ENCODE data around the gene KDELR1. TPM values are rescaled to one million over a fixed set of nuclear protein-coding genes. Genes with fewer than 3 reads are reported as not detected.
"Not testable (repeated sequence)": the region's sequence is repeated elsewhere in the genome, so short reads cannot be mapped to it uniquely, and the experiment has no call there.

KDELR1 gene
- total and polyA plus RNA-seq, 9 of the 15 experiments (the other 6 are each of a cell fraction or from before 2014, with no cell fraction given): 6.1 to 165 (median 58.5) TPM

- no peak for TF ChIP-seq ZNF707 (CRISPR knock-in tag; conservative IDR thresholded peaks at IDR 0.05)
- TF ChIP-seq HSF4 (CRISPR knock-in tag; IDR thresholded peaks at IDR 0.05; ENCODE audit: borderline replicate concordance): no peak
Observed at GRCh38 chr19:48392860-48393558, 1.7 kb upstream of the KDELR1 start (continued).

GRCh38 chr19:48392006-48392344 is 624 bp upstream of the KDELR1 start:
- DNase-seq (ENCODE audit: extremely low read depth in 1 of 4, low spot score in 3 of 4); H3K27me3 ChIP-seq (ENCODE audit: control insufficient read depth in 2 of 2, insufficient read depth in 2 of 2, low read length in 2 of 2); in situ Hi-C loops (cut with MboI); H3K4me3 ChIP-seq; H4K20me1 ChIP-seq (replicated peaks; ENCODE audit: control insufficient read depth, insufficient read depth, low read length); ATAC-seq; H3K9me1 ChIP-seq (ENCODE audit: control insufficient read depth, insufficient read depth, low read length); FAIRE-seq; BruUV-seq (replicated peaks); H3K9me3 ChIP-seq (replicated peaks; ENCODE audit: control insufficient read depth, insufficient read depth, low read depth, low read length): not testable (repeated sequence)
- intact Hi-C loops (cut with micrococcal nuclease): loop anchor here (10.0 kb wide), 2 partner anchors 67 to 103 kb away; partner anchors contain the start of gene EMP3
- Histone ChIP-seq H3K27ac (ENCODE audit: extremely low read depth, low read depth, low read length) (peak overlapping the region; percentile 12; the same call in 1 of the 3 replicates), H2AFZ (ENCODE audit: low read depth, low read length) (peak overlapping the region; percentile 94; the same call in 1 of the 2 replicates), H3K4me2 (ENCODE audit: insufficient read depth, low read length) (peak overlapping the region; percentile 91; the same call in 1 of the 2 replicates), H3K36me3 (ENCODE audit: control insufficient read depth, insufficient read depth, low read length) (peaks cover 25% of the 10 kb centered on the region), H3K79me2 (ENCODE audit: control insufficient read depth, insufficient read depth, low read length) (peaks cover 22% of the 10 kb centered on the region), H3K4me1 (replicated peaks in 1 of 2; ENCODE audit: control insufficient read depth in 2 of 2, insufficient read depth in 2 of 2, low read length in 2 of 2) (peaks cover 19 to 69% of the 10 kb centered on the region in 2 experiments; a peak in 4 of 5 replicates), H3K9ac (ENCODE audit: insufficient read depth in 1 of 2, low read depth in 2 of 2, low read length in 2 of 2) (peak overlapping the region in 1 of 2 experiments; percentile 98; a peak in 2 of 4 replicates)
- POLR2A ChIA-PET: interaction anchor here (0.5 to 2.1 kb wide), 8 partner anchors 8 to 1806 kb away, joined by 3 to 13 read pairs (median 4); partner anchors contain the start of genes SYNGR4 and TMEM143
- CTCF ChIA-PET (ENCODE audit: low intra/inter-chr PET ratio): interaction anchor here (1.4 kb wide), 1 partner anchor 192 kb away, joined by 4 read pairs; no protein-coding TSS in a partner anchor
- WGBS (ENCODE audit: insufficient coverage, low coverage, missing lambda C conversion rate): 0% methylated on average over 1 of the region's 1 CpG
- peak; percentile 19; the same call in 1 of the 2 replicates for TF ChIP-seq ZBTB7A (IDR thresholded peaks at IDR 0.05; ENCODE audit: borderline replicate concordance, control insufficient read depth, low read depth, low read length)

Data from K562 (cell line).